Measurements from ENCODE around the gene EIF2B4.

The EIF2B4 gene

DNA sequence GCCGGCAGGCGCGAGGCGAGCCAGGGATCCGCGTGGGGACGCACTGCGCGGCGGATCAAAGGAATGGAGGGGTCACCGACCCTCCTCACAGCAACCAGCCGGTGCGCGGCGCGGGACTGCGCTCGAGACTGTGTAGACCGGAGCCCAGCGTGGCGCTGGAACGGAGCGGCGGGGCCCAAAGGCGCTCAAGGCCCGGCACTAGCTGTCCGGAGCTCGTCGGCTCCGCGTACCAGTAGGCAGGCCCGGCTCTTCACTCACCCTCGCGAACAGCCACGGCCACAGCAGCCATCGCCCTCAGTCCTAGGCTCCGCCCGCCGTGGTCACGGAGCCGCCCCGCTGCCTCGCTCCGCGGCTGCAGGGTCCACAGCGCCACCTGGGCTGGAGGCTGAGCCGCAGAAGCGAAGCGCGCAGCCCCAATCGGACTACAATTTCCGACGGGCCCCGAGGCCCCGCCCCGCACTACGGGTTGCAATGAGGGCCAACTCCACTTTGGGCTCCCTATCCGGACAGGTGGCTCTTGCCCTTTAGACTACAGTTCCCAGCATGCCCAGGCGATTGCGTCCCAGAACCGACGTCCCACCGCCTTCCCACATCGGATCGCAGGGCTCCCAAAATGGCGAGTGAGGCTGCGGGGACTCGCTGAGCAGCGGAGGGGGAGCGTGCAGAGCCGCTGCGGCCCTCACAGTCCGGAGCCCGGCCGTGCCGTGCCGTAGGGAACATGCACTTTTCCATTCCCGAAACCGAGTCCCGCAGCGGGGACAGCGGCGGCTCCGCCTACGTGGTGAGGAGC is at the start of gene EIF2B4, which contains the start of gene SNX17:
TSS of gene EIF2B4 (minus strand) at position 313 of the 790 bp plus-strand sequence. CDS start at position 289, 24 bp downstream.
TSS of gene SNX17 (plus strand) at position 591 of the 790 bp plus-strand sequence. CDS start at position 719, 128 bp downstream.
- DNase-seq: peak; percentile 98

DNA sequence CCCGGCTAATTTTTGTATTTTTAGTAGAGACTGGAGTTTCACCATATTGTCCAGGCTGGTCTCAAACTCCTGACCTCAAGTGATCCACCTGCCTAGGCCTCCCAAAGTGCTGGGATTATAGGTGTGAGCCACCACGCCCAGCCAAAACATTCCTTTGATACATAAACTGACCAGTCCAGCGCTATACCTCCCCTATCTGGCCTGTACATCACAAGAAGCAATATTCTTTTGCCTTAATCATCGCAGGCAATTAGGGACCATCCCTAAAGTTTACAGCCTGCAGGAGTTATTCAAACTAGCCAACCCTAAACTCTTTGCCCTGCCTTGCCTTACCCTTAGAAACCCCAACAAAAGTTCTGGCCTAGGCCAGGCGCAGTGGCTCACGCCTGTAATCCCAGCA is 46.0 kb upstream of the EIF2B4 start:
- no peak for DNase-seq

DNA sequence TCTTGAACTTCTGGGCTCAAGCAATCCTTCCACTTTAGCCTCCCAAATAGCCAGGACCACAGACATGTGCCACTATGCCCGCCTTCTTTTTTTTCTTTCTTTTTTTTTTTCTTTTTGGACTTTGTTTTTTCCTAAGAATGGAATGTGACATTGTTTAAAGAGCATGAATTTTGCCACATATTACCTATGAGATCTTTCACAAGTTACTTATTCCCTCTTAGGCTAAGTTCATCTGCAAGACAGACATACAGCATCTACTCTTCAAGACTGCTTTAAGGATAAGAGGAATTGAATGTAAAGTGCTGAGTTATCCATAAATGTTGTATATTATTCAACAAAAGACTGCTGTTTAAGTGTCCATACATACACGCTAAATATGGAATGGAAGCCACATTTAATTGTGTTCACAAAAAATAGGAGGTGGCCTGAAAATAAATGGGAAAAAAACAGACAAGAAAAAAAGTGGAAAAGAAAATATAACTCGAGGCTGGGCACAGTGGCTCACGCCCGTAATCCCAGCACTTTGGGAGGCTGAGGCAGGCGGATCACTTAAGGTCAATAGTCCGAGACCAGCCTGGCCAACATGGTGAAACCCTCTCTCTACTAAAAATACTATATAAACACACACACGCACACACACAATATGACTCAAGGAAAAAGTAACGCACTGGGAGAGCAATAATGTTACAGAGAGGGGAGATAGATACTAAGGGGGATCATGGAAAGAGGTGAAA is 42.4 kb upstream of the EIF2B4 start:
- no peak for DNase-seq

DNA sequence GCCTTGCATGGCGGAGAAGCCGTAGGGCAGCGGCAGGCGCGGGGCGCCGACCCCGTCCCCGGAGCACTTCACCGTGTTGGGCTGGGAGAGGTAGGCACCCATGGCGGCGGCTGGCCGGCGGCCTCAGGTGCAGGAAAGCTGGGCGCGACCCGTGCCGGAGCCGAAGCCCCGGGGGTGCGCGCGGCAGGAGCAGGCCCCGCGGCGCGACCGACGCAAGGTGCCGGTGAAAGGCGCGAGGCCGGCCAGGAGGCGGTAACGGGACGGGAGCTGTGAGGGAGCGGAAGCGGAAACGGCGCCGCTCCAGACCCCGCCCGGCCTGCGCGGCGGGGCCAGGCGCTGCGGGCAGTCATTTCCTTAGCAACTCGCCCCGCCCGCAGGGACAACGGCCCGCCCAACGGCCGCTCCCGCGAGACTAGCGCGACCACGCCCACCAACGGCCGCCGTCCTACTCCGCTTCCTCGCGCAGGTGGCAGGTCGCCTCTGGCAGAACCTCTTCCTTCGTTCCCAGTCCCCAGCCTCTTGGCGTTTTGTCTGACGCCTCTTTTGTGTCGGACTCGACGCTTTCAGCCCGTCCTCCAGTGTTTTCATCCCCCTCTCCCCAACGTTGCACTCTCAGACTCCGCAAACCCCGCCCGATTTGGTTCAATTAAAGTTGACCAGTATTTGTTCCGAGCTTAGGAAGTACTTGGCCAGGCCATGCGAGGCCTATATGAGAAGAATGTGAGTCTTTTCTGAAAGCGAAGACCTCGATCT is 39.4 kb upstream of the EIF2B4 start, which contains the start of gene PPM1G:
TSS of gene PPM1G (minus strand) at position 271 of the 753 bp plus-strand sequence. CDS start at position 102, 169 bp downstream.
- peak; percentile 95 for DNase-seq

DNA sequence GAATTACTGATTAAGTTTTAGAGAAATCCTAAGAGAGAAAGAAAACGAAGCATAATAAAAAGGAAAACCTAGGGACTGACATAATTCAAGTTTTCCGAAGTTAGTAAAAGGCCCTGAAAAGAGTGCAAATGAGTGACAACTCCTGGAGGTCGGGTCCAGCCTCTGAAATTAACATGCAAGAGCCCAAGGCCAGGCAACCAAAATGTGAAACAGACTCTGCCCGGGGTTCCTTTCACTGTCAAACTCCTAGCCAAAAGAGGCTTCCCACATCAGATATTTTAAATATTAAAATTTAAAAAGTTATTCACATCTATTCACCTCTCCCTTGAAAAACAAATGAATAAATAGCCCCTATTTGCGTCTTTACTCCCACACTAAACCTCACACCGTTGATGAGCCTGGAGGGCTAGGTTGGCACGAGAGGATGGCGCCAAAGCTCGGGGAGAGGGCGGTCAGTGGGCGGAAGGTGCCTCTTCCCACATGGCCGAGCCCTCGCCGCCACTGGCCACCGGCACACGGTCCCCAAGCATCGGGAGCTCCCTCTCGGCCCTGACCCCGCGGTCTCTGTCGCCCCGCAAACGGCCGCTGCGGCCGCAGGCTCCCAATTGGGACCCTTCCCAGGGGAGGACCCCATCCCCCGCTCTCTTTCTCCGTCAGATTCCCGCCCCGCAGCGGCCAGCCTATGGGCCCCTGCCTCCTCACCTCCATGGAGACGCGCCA is 38.6 kb upstream of the EIF2B4 start:
- DNase-seq: no peak

DNA sequence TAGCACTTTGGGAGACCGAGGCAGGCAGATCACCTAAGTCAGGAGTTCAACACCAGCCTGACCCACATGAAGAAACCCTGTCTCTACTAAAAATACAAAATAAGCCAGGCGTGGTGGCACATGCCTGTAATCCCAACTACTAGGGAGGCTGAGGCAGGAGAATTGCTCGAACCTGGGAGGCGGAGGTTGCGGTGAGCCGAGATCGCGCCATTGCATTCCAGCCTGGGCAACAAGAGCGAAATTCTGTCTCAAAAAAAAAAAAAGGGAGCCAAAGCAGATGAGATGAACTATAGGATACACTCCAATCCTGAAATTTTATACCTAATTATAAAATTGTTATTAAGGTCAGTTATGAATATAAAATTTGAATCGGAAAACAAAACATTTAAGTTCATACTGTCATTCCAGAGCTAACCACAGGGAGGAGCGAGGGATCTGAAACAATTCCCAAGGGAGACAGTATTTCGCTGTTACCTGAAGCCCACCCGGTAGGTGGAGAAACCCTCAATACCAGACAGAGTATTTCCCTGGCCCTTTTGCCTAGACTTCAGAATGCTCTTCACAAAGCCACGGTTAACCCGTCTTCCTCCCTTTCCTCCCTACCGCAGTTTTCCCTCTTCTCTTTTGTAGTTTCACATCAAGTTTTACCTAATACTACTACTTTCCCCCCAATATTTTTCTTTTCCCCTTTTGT is 37.8 kb upstream of the EIF2B4 start:
- no peak for DNase-seq

DNA sequence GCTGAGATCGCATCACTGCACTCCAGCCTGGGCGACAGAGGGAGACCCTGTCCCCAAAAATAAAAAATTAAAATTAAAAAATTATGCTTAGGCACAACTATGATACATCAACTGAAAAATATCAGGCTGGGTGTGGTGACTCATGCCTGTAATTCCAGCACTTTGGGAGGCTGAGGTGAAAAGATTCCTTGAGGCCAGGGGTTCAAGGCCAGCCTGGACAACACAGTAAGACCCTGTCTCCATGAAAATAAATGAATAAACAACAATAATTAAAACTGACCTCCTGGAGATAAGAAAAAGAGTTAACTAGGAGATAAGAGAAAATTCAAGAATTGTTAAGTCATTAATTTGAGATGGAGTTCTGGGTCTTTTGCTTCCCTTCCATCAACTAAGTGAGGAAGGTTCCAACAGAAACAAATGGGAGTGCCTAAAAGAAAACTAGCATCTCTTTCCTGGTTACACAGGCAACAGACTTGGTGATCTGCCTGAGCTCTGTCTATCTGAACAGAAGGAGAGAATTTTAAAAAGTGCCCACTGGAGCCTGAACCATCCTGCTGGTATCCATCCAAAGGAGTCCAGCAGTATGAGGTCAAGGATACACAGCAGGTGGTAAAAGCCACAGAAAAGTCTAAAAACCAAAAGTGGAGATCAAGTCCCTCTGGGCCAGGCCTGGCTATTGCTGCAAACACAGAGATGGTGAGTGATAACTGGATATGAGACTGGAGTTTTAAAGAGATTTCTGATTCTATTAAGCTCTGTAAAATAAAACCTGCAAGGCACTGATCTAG is 30.4 kb upstream of the EIF2B4 start:
- no peak for DNase-seq

DNA sequence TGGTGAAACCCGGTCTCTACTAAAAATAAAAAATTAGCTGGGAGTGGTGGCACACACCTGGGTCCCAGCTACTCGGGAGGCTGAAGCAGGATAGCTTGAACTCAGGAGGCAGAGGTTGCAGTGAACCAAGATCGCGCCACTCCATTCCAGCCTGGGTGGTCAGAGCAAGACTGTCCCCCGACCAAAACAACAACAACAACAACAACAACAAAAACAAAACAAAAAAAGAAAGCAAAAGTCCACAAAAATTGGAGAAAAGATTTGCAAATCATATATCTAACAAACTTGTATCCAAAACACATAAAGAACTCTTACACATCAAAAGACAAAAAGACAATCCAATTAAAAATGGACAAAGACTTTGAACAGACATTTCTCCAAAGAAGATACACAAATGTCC is 28.8 kb upstream of the EIF2B4 start:
- DNase-seq: no peak

DNA sequence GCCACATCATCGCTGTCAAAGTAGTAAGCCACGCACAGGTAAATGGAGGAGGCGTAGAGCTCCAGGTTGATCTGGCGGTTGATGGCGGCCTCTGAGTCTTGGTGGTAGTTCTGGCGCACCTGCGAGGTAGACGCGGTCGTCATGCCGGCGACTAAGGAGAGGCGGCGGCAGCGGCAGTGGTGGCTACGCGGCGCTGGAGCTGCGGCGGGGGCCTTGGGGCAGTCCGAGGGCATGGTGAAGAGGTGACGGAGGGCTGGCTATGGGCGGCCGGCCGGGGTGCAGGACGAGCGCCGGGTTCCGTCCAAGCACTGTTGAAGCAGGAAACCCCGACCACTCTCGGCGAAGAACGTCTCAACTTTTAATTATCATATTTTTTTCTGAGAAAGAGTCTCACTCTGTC is 23.1 kb upstream of the EIF2B4 start:
- DNase-seq: no peak

DNA sequence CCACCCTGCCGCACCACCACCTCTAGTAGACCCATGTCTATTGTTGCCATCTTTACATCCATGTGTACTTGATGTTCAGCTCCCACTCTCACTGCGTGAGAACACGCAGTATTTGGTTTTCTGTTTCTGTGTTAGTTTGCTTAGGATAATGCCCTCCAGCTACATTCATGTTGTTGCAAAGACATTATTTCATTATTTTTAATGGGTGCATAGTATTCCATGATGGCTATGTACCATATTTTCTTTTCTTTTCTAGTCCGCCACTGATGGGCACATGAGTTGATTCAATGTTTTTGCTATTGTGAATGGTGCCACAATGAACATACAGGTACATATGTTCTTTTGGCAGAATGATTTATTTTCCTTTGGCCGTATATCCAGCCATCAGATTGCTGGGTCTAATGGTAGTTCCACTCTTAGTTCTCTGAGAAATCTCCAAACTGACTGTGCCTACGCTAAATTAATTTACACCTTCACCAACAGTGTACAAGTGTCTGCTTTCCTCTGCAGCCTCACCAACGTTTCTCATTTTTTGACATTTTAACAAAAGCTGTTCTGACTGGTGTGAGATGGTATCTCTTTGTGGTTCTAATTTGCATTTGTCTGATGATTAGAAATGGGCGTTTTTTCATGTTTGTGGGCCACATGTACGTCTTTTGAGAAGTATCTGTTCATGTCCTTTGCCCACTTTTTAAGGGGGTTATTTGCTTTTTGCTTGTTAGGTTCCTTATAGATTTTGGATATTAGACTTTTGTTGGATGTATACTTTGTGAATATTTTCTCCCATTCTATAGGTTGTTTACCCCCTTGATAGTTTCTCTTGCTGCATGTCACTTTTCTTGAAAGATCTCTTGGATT is 20.9 kb upstream of the EIF2B4 start:
- no peak for DNase-seq

DNA sequence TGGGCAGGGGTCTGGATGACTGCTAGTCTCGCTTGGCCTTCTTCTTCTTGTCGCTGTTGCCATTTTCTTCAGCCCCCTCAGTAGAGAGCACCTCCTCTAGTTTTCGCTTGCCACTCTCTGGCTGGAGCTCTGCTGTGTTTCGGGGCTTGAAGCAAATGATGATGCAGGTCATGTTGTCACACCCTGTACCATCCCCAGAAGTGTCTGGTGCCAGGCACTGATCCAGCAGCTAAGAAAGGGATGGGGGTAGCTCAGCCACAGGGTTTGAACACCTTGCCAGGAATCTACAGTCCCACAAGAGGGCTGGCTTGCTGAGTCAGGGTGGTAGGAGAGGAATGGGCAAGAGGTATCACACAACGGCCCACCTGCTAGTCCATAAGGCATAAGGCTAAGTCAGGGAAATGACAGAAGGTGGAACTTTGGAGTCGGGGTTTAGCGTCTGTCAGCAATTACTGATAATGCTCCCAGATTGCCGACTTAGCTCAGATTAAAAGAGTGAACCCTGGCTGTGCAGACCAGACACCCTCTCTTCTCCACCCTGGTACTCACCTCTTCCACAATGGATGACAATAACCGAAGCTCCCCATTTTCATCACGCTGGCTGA is 11.5 kb upstream of the EIF2B4 start:
- no peak for DNase-seq

DNA sequence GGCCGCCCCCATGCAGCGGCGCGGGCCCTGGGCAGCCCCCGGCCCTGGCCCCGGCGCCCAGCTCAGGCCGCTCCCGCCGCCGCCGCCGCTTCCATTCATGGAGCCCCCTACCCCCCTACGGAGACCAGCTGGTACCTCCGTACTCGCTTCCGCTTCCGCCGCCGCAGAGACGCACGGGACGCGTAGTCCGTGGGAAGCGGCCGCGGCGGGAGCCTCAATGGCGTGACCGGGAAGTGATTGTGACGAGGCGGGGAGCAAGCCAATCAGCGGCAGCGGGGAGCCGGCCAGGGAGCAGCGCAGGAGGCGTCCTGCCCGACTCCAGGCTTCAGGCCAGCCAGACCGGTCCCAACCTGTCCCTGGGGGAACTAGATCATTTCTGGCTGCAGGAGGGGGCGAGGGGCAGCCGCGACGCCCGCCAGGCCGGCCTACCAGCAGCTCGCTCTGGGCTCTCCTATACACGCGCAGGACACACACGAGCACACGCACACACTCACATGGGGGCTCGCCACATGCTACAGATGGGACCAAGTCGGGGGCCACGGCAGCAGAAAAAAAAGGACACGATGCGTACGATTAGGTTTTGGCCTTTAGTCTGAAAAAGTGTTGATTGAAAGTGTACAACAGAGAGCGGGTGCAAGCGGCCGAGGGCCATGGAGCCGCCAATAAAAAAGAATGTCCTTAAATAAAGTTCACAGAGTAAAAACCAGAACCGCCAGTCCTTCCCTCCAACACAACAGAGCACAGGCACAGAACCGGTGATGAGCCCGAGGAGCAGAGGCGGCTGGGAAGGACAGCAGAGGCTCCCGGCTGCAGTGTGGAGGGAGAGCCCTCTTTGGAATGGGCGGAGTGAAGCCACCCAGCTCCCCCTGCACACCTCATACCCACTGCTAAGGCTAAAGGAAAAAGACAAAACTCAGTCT is 10.7 kb upstream of the EIF2B4 start, which contains the start of gene ZNF513:
TSS of gene ZNF513 (minus strand) at position 109 of the 920 bp plus-strand sequence. CDS start 208 bp downstream, outside the sequence.
- peak; percentile 73 for DNase-seq

DNA sequence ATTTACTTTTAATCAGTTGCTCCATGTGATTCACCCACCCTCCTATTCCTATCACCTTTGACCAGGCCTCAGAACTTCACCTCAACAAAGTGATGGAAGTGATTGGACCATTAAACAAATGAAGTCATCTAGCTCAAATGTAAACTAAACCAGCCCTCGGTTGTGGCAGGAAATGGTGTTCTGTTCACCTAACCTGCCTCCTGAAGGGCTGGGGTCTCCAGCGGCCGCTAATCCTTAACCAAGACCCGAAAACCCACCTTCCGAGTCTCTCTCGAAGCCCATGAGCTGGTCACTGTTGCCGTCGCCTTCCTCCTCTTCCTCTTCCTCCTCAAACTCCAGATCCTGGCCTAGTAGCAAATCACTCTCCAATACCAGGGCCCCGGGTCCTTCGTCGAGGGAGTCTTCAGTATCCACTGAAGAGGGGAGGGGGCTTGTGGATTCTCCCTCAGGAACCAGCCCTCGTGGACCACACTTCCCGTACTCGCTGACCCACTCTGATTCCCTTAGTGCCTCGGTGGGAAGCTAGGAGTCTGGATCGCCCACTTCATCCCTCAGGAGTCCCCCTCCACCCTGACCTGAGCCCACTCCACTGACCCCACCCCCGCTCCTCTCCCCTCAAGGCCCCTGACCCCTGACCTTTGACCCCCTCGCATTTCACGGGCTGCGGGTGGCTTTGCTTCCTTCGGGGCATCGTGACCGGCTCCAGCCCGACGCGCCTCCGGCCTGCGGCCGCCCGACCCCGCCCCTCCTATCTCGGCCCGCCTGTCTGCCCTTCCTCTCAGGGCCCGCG is 9.9 kb upstream of the EIF2B4 start:
- no peak for DNase-seq

DNA sequence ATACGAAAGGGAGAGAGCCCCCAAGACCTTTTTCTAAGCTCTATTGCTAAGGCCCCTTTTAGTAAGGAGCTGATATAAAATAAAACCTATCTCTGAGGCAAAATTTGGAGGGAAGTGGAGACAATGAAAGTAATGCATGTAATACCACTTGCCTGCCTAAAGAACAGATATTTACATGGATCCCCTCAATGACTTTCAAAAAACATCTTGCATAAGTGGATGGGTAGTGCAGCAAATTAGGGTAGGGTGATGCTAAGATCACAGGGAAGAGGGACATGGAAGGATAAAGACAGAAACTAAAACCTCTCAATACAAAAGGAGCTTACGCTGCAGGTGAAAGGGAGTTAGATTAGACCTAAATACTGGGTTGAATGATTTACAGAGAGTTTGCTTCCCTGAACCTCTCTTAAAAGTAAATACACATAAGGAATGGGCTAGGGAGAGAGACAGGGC is 9.3 kb upstream of the EIF2B4 start:
- DNase-seq: no peak

DNA sequence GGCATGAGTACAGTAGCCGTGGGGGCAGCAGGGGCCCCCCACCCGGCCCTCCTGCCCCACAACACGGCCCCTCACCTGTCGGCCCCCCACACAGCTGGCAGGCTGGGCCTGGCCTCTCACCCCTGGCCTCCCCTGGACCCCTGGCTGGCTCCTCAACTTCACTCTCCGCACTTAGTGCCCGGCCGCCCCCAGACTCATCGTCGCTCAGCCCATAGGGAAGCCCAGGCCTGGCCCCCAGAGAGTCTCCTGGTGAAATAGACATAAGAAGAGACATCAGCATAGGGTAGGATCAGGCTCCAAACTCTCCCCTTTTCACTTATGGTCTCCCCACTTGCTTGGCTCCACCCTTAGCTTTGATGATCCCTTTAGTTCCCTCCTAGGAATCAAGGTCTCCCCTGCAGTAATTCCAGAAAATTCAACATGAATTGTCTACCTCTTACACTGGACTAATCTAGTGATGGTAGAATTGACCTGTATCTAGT is 8.7 kb upstream of the EIF2B4 start:
- DNase-seq: no peak

DNA sequence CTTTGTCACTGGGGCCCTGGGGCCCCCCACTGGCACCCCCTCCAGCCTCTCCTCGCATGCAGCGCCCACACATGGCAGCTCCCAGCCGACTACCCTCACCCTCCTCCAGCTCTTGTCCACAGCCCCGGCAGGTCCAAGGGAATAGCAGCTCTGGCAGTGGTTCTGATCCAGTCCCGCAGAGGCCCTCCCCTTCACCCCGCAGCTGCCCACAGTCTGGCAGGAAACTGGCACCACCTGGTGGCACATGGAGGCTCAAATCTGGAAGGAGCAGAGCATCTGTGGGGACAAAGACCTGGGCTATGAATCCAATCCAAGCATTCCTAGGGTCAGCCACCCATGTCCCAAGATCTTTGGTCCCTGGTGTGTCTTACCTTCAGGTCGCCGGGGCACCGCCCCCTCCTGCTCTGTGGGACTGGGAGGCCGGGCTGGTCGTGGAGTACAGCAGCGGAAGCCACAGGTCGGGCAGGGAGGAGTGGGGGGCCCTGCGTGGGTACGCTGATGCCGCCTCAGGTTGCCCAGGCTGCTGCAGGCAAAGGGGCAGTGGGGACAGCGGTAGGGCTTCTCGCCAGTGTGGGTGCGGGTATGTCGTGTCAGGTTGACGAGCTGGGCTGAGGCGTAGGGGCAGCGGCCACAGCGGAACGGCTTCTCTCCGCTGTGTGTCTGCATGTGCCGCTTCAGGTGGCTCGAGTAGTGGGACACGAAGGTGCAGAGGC is 8.1 kb upstream of the EIF2B4 start:
- no peak for DNase-seq

Data from activated T-cell treated with anti-CD3 and anti-CD28 coated beads for 4 hours (primary cell).